Peyer's patch (tissue), 4 donors: Measurements from ENCODE around the gene ACSL5.

Experiments used
- CTCF ChIP-seq, 6 experiments: fragments of 450-650 bp in 4 of 6; fragments of 200-600 bp in 2 of 6; sonication (generic) in 1 of 6; IDR thresholded peaks; one replicate each; pipeline ENCODE4 v1.5.1; 2017 to 2019; ENCODE audit warnings: antibody characterized with exemption in 6 of 6, mild to moderate bottlenecking in 3 of 6, moderate library complexity in 1 of 6
- POLR2A ChIP-seq, 2 donors: fragments of 450-650 bp; IDR thresholded peaks; one replicate each; pipeline ENCODE4 v1.5.1; 2017; ENCODE audit warnings: antibody characterized with exemption in 2 of 2, mild to moderate bottlenecking in 2 of 2, moderate library complexity in 2 of 2

DNA sequence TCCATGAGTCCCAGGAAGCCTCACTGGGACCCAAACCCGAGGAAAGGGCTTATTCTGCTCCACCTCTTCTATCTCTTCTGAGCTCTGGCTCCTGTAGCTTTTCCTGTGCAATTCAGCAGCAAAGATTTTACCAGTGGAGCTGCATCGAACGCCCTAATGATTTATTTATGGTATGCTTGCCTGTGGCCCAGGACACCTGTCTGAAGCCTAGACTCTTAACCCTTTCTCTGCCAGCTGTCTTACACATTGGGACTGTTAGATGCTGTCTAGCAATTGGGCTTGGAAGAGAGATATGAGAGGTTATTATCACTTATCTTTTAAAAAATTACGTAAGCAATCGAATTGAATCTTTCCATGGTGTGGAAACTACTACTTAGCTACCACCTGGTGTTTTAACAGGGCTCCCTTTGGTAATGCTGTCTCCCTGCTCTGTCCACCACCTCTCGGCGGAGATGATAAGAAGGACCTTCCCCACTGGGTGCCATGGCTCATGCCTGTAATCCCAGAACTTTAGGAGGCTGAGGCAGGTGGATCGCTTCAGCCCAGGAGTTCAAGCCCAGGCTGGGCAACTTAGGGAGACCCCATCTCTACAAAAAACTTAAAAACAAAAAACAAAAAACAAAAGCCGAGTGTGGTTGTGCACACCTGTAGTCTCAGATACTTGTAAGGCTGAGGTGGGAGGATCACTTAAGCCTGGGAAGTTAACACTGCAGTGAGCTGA lies 8.8 kb downstream of the ACSL5 start:
- TF ChIP-seq POLR2A (IDR thresholded peaks at IDR 0.05), result no peak
- TF ChIP-seq CTCF (IDR thresholded peaks at IDR 0.05), result no peak
